K562 (cell line): ENCODE results near the gene PCK2. TPM values are rescaled to one million over a fixed set of nuclear protein-coding genes. Genes with fewer than 3 reads are reported as not detected.

Source experiments
- ATAC-seq: fragments of 200-7000 bp; cut with Tn5 transposase; 3 replicates; pipeline ENCODE4 v1.9.1; 2020; ENCODE audit warnings: moderate library complexity
- BruUV-seq: library from RNA; stranded (reverse); fragments of 400-500 nt; replicated peaks from 2 replicates; lab custom pipeline; 2021; lab: Mats Ljungman, UMichigan
- CTCF ChIA-PET: fragments of 300-600 bp; formaldehyde crosslinking; extraction: SDS; loops from one replicate; lab custom pipeline; 2021; ENCODE audit warnings: low intra/inter-chr PET ratio; lab: Yijun Ruan, JAX
- POLR2A ChIA-PET: fragments of 300-600, 350-650 bp; sonication (Branson Sonifier 250); formaldehyde crosslinking; extraction: SDS; loops from one replicate; lab custom pipeline; 2021; ENCODE audit warnings: antibody characterized with exemption, inconsistent platforms; lab: Yijun Ruan, JAX
- DNase-seq, 4 experiments: peaks; one replicate each; pipeline versions ENCODE4 v3.0.0 to v3.0.0-alpha.2; 2011 to 2018; ENCODE audit warnings: low spot score in 3 of 4, mixed read lengths in 3 of 4; ENCODE audit errors: extremely low read depth in 1 of 4
- FAIRE-seq: peaks from 2 replicates; lab custom pipeline; 2011; peaks lifted over from hg19 to GRCh38; lab: Jason Lieb, UNC
- H2AFZ ChIP-seq: 2 replicates; pipeline ENCODE4 v1.6.0; 2011; ENCODE audit warnings: low read depth, low read length, control low read depth, inconsistent platforms
- H3K27ac ChIP-seq: fragments of 200-600 bp; 3 replicates; pipeline ENCODE4 v1.8.0; 2011; ENCODE audit warnings: low read depth, mild to moderate bottlenecking, control low read depth, inconsistent platforms, low read length, moderate library complexity, mixed read lengths; ENCODE audit errors: extremely low read depth
- H3K27me3 ChIP-seq, 2 experiments: fragments of 300-600 bp in 1 of 2; 2 replicates in 1 of 2; 3 replicates in 1 of 2; pipeline versions ENCODE4 v1.6.0 to v1.8.0; 2011; ENCODE audit warnings: inconsistent platforms in 2 of 2, low read length in 2 of 2, mild to moderate bottlenecking in 1 of 2, mixed read lengths in 1 of 2, moderate library complexity in 1 of 2; ENCODE audit not compliant: control insufficient read depth in 2 of 2, insufficient read depth in 2 of 2
- H3K36me3 ChIP-seq: fragments of 300-600 bp; 3 replicates; pipeline ENCODE4 v1.8.0; 2011; ENCODE audit warnings: mild to moderate bottlenecking, low read length, inconsistent platforms; ENCODE audit not compliant: control insufficient read depth, insufficient read depth
- H3K4me1 ChIP-seq, 2 experiments: fragments of 200-600 bp in 1 of 2; replicated peaks in 1 of 2; 2 replicates in 1 of 2; 3 replicates in 1 of 2; pipeline versions ENCODE4 v1.5.1 to v1.8.0; 2011; ENCODE audit warnings: inconsistent platforms in 2 of 2, low read length in 2 of 2, mild to moderate bottlenecking in 1 of 2, mixed read lengths in 1 of 2, moderate library complexity in 1 of 2; ENCODE audit not compliant: control insufficient read depth in 2 of 2, insufficient read depth in 2 of 2
- H3K4me2 ChIP-seq: 2 replicates; pipeline ENCODE4 v1.6.1; 2011; ENCODE audit warnings: low read length, control low read depth, inconsistent platforms, mixed read lengths; ENCODE audit not compliant: insufficient read depth
- H3K4me3 ChIP-seq: fragments of 200-600 bp; sonication (generic), shearing (Covaris generic); 2 replicates; pipeline ENCODE4 v1.5.1; 2016; ENCODE audit warnings: control low read depth, inconsistent platforms
- H3K79me2 ChIP-seq: fragments of 200-600 bp; 3 replicates; pipeline ENCODE4 v1.8.0; 2011; ENCODE audit warnings: low read length, inconsistent platforms; ENCODE audit not compliant: control insufficient read depth, insufficient read depth
- H3K9ac ChIP-seq, 2 experiments: 2 replicates each; pipeline versions ENCODE4 v1.6.0 to v1.6.1; 2011; ENCODE audit warnings: low read depth in 2 of 2, low read length in 2 of 2, control low read depth in 1 of 2, inconsistent platforms in 1 of 2, mild to moderate bottlenecking in 1 of 2, mixed read lengths in 1 of 2; ENCODE audit not compliant: insufficient read depth in 1 of 2
- H3K9me1 ChIP-seq: one replicate; pipeline ENCODE4 v1.6.0; 2011; ENCODE audit warnings: inconsistent platforms, mild to moderate bottlenecking, low read length, moderate library complexity; ENCODE audit not compliant: control insufficient read depth, insufficient read depth
- H3K9me3 ChIP-seq: replicated peaks from 2 replicates; pipeline ENCODE4 v1.5.1; 2011; ENCODE audit warnings: low read depth, low read length, inconsistent platforms; ENCODE audit not compliant: control insufficient read depth, insufficient read depth
- H4K20me1 ChIP-seq: replicated peaks from 2 replicates; pipeline ENCODE4 v1.6.1; 2011; ENCODE audit warnings: low read length, inconsistent platforms, mixed read lengths; ENCODE audit not compliant: control insufficient read depth, insufficient read depth
- BHLHE40 ChIP-seq: IDR thresholded peaks from 2 replicates; pipeline ENCODE4 v1.6.1; 2011; ENCODE audit warnings: low read length, improper control_type of control experiment
- EGR1 ChIP-seq: fragments of 450-650 bp; conservative IDR thresholded peaks from 2 replicates; pipeline ENCODE4 v1.6.1; 2017; ENCODE audit warnings: mild to moderate bottlenecking
- HMG20B ChIP-seq: fragments of 250-450 bp; sonication (Bioruptor Pico); IDR thresholded peaks from 2 replicates; pipeline ENCODE4 v1.5.0; 2021; ENCODE audit warnings: mild to moderate bottlenecking
- JUND ChIP-seq, 2 experiments: IDR thresholded peaks; 2 replicates in 1 of 2; 3 replicates in 1 of 2; pipeline ENCODE4 v1.6.1; 2011; ENCODE audit warnings: borderline replicate concordance in 2 of 2, low read depth in 2 of 2, low read length in 2 of 2, improper control_type of control experiment in 1 of 2, missing biosample characterization in 1 of 2, missing genetic modification characterization in 1 of 2, missing genetic modification reagents in 1 of 2
- NFATC3 ChIP-seq: fragments of 450-650 bp; IDR thresholded peaks from 2 replicates; pipeline ENCODE4 v1.6.1; 2017; ENCODE audit warnings: mild to moderate bottlenecking
- NR2C1 ChIP-seq, 2 experiments: fragments of 450-650 bp; IDR thresholded peaks; 2 replicates each; pipeline ENCODE4 v1.6.1; 2017; ENCODE audit warnings: mild to moderate bottlenecking in 2 of 2, antibody characterized with exemption in 1 of 2, inconsistent platforms in 1 of 2, missing compliant biosample characterization in 1 of 2, missing genetic modification characterization in 1 of 2
- SIN3A ChIP-seq, 2 experiments: fragments of 150-350 bp in 1 of 2; IDR thresholded peaks; 2 replicates each; pipeline ENCODE4 v1.6.1; 2011 to 2016; ENCODE audit warnings: borderline replicate concordance in 2 of 2, low read depth in 2 of 2, low read length in 2 of 2, mild to moderate bottlenecking in 2 of 2, moderate library complexity in 2 of 2; ENCODE audit not compliant: control insufficient read depth in 1 of 2
- SRSF3 ChIP-seq: fragments of 200-400 bp; formaldehyde crosslinking; IDR thresholded peaks from 2 replicates; pipeline ENCODE4 v1.6.1; 2016; ENCODE audit warnings: mild to moderate bottlenecking, low read length, moderate library complexity; ENCODE audit not compliant: insufficient read depth
- ZFP36 ChIP-seq: fragments of 150-350 bp; IDR thresholded peaks from 2 replicates; pipeline ENCODE4 v1.6.1; 2018; ENCODE audit warnings: low read length, low read depth; ENCODE audit not compliant: partially characterized antibody
- ZNF316 ChIP-seq: fragments of 450-650 bp; IDR thresholded peaks from 2 replicates; pipeline ENCODE4 v1.6.1; 2016
- WGBS: fragments of 100-300 bp; shearing (Covaris generic); methylation state at CpG from one replicate; pipeline ENCODE4 v1.1.6; 2016; ENCODE audit warnings: low coverage, mixed read lengths; ENCODE audit not compliant: insufficient coverage; ENCODE audit errors: missing lambda C conversion rate; 5-methylcytosine and 5-hydroxymethylcytosine counted together
- in situ Hi-C: fragments of 300-500 bp; cut with MboI; formaldehyde crosslinking; loops from 4 replicates; pipeline ENCODE4 v1.15.0; 2018; ENCODE audit warnings: inconsistent platforms, mixed read lengths
- intact Hi-C: fragments of 100-400 bp; cut with micrococcal nuclease; formaldehyde crosslinking; loops from 2 replicates; pipeline ENCODE4 v1.14.2; 2022
- polyA plus RNA-seq, 8 experiments: library from polyadenylated mRNA; depleted of rRNA in 4 of 8; stranded (reverse) in 5 of 8; unstranded in 3 of 8; fragments of >200 nt; fragmentation: Nextera tagmentation in 2 of 8; fragmentation: Illumina TruSeq in 1 of 8; extraction: Ambion mirVana in 2 of 8; extraction: Trizol in 1 of 8; gene quantifications; 2 replicates each; pipeline versions ENCODE4 v1.2.1 to v1.2.3, GENCODE V29; 2011 to 2014; ENCODE audit warnings: inconsistent platforms in 1 of 8, missing spikeins in 1 of 8
- total RNA-seq, 7 experiments: library from RNA; depleted of rRNA in 6 of 7; stranded (reverse); fragments of >200 nt in 6 of 7; fragmentation: Illumina TruSeq in 2 of 7; extraction: Trizol in 2 of 7; gene quantifications; 2 replicates each; pipeline versions ENCODE4 v1.2.1 to v1.2.3, GENCODE V29; 2011 to 2021; ENCODE audit warnings: low replicate concordance in 1 of 7
- TF ChIP-seq, protein P1 (sequence below): sonication (generic); formaldehyde crosslinking; IDR thresholded peaks from 2 replicates; pipeline ENCODE4 v1.8.1; 2023; ENCODE audit warnings: mild to moderate bottlenecking, missing genetic modification reagents
- TF ChIP-seq, protein P2 (sequence below): fragments of 250-450 bp; sonication (Bioruptor Pico); IDR thresholded peaks from 2 replicates; pipeline ENCODE4 v1.5.1; 2021; ENCODE audit warnings: mild to moderate bottlenecking
- TF ChIP-seq, protein P3 (sequence below): conservative IDR thresholded peaks from 2 replicates; pipeline ENCODE4 v1.6.1; 2011; ENCODE audit warnings: low read depth, mild to moderate bottlenecking, low read length; ENCODE audit not compliant: control insufficient read depth

PCK2 gene
- total and polyA plus RNA-seq, 9 of the 15 experiments (the other 6 are each of a cell fraction or from before 2014, with no cell fraction given), result 3.3 to 60.9 (median 30.4) TPM

DNA sequence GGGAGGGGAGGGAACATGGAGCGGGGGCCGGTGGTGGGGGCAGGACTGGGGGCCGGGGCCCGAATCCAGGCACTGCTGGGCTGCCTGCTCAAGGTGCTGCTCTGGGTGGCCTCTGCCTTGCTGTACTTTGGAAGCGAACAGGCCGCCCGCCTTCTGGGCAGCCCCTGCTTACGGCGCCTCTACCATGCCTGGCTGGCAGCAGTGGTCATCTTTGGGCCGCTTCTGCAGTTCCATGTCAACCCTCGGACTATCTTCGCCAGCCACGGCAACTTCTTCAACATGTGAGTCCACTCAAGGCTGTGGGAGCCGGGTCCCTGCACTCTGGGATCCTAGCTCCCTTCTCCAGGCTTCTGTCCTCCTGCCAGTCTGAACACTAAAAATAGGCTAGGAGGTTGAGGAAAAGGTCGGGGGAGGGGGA, 37.4 kb downstream of the PCK2 start:
- in situ Hi-C loops, result no loop called here
- POLR2A ChIA-PET, result no interaction called here
- 88% methylated on average over 8 of the region's 15 CpGs for WGBS
- TF ChIP-seq, protein P1, sequence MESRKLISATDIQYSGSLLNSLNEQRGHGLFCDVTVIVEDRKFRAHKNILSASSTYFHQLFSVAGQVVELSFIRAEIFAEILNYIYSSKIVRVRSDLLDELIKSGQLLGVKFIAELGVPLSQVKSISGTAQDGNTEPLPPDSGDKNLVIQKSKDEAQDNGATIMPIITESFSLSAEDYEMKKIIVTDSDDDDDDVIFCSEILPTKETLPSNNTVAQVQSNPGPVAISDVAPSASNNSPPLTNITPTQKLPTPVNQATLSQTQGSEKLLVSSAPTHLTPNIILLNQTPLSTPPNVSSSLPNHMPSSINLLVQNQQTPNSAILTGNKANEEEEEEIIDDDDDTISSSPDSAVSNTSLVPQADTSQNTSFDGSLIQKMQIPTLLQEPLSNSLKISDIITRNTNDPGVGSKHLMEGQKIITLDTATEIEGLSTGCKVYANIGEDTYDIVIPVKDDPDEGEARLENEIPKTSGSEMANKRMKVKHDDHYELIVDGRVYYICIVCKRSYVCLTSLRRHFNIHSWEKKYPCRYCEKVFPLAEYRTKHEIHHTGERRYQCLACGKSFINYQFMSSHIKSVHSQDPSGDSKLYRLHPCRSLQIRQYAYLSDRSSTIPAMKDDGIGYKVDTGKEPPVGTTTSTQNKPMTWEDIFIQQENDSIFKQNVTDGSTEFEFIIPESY (CRISPR knock-in tag), result no peak
- TF ChIP-seq JUND (IDR thresholded peaks at IDR 0.05; ENCODE audit: borderline replicate concordance, low read depth, low read length), result no peak
- no peak for TF ChIP-seq JUND (tag; IDR thresholded peaks at IDR 0.05; ENCODE audit: borderline replicate concordance, low read depth, low read length)
- TF ChIP-seq HMG20B, result no peak
- TF ChIP-seq SRSF3, result no peak
- TF ChIP-seq, protein P2, sequence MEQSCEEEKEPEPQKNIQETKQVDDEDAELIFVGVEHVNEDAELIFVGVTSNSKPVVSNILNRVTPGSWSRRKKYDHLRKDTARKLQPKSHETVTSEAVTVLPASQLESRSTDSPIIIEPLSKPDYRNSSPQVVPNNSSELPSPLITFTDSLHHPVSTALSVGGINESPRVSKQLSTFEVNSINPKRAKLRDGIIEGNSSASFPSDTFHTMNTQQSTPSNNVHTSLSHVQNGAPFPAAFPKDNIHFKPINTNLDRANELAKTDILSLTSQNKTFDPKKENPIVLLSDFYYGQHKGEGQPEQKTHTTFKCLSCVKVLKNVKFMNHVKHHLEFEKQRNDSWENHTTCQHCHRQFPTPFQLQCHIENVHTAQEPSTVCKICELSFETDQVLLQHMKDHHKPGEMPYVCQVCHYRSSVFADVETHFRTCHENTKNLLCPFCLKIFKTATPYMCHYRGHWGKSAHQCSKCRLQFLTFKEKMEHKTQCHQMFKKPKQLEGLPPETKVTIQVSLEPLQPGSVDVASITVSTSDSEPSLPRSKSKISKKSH (CRISPR knock-in tag), result no peak
- TF ChIP-seq ZFP36, result no peak
- TF ChIP-seq NFATC3, result no peak
- no peak for TF ChIP-seq BHLHE40
- TF ChIP-seq, protein P3, sequence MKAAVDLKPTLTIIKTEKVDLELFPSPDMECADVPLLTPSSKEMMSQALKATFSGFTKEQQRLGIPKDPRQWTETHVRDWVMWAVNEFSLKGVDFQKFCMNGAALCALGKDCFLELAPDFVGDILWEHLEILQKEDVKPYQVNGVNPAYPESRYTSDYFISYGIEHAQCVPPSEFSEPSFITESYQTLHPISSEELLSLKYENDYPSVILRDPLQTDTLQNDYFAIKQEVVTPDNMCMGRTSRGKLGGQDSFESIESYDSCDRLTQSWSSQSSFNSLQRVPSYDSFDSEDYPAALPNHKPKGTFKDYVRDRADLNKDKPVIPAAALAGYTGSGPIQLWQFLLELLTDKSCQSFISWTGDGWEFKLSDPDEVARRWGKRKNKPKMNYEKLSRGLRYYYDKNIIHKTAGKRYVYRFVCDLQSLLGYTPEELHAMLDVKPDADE, result no peak
- no peak for TF ChIP-seq SIN3A (IDR thresholded peaks at IDR 0.05; ENCODE audit: borderline replicate concordance in 2 of 2, control insufficient read depth in 1 of 2, low read depth in 2 of 2, low read length in 2 of 2)
- no peak for TF ChIP-seq NR2C1 (IDR thresholded peaks at IDR 0.05)
- TF ChIP-seq NR2C1 (tag; IDR thresholded peaks at IDR 0.05), result no peak
- TF ChIP-seq EGR1, result no peak
- no peak for TF ChIP-seq ZNF316

More for the DNA sequence above, 37.4 kb downstream of the PCK2 start:
- Histone ChIP-seq H3K27ac (no peak overlapping the region), H3K9me3 (no peaks in the 10 kb centered on the region), H3K27me3 (no peaks in the 10 kb centered on the region), H3K36me3 (no peaks in the 10 kb centered on the region), H3K4me2 (no peak overlapping the region), H3K9me1 (no peaks in the 10 kb centered on the region), H3K9ac (no peak overlapping the region), H3K4me3 (no peak overlapping the region), H3K79me2 (peaks cover under 1% of the 10 kb centered on the region; the same call in 1 of the 3 replicates), H2AFZ (no peak overlapping the region), H3K4me1 (peaks cover 4 to 23% of the 10 kb centered on the region in 2 experiments; a peak in 4 of 5 replicates), H4K20me1 (no peaks in the 10 kb centered on the region)
- intact Hi-C loops, result no loop called here
- no TSS peak for BruUV-seq
- CTCF ChIA-PET, result no interaction called here
- no peak for DNase-seq
- ATAC-seq, result no peak
- no peak for FAIRE-seq
